Measurements from ENCODE around the gene DMD.

- TF ChIP-seq, protein P1, sequence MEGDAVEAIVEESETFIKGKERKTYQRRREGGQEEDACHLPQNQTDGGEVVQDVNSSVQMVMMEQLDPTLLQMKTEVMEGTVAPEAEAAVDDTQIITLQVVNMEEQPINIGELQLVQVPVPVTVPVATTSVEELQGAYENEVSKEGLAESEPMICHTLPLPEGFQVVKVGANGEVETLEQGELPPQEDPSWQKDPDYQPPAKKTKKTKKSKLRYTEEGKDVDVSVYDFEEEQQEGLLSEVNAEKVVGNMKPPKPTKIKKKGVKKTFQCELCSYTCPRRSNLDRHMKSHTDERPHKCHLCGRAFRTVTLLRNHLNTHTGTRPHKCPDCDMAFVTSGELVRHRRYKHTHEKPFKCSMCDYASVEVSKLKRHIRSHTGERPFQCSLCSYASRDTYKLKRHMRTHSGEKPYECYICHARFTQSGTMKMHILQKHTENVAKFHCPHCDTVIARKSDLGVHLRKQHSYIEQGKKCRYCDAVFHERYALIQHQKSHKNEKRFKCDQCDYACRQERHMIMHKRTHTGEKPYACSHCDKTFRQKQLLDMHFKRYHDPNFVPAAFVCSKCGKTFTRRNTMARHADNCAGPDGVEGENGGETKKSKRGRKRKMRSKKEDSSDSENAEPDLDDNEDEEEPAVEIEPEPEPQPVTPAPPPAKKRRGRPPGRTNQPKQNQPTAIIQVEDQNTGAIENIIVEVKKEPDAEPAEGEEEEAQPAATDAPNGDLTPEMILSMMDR (IDR thresholded peaks at IDR 0.05), result no peak
- TF ChIP-seq EZH2 (IDR thresholded peaks at IDR 0.05), result no peak
- TF ChIP-seq EZH2phosphoT487 (IDR thresholded peaks at IDR 0.05), result no peak
Measured at GRCh38 chrX:32852203-32852602, 359.1 kb downstream of the DMD start.

Data from neural progenitor cell (in vitro differentiated cells).